ENCODE data around the gene SREBF1. TPM values are rescaled to one million over a fixed set of nuclear protein-coding genes. Genes with fewer than 3 reads are reported as not detected.

The SREBF1 gene
- total RNA-seq, 1 donor from 2014 or later, result 187 TPM

GRCh38 chr17:17847118-17847689, 10.4 kb upstream of the SREBF1 start:
- TF ChIP-seq CTCF (IDR thresholded peaks at IDR 0.05; ENCODE audit: unreplicated experiment), result no peak
- H3K4me1 Mint-ChIP-seq, result peaks cover 21% of the 10 kb centered on the region
- no peaks in the 10 kb centered on the region for H3K27me3 Mint-ChIP-seq (ENCODE audit: low read depth)
- H3K36me3 Mint-ChIP-seq, result peaks cover 5% of the 10 kb centered on the region
- no peak overlapping the region for H3K4me3 Mint-ChIP-seq
- no peak for DNase-seq (ENCODE audit: low spot score in 2 of 2, unreplicated experiment in 2 of 2)
- no peak overlapping the region for H3K27ac Mint-ChIP-seq
- H3K9me3 Mint-ChIP-seq, result no peaks in the 10 kb centered on the region

DNA sequence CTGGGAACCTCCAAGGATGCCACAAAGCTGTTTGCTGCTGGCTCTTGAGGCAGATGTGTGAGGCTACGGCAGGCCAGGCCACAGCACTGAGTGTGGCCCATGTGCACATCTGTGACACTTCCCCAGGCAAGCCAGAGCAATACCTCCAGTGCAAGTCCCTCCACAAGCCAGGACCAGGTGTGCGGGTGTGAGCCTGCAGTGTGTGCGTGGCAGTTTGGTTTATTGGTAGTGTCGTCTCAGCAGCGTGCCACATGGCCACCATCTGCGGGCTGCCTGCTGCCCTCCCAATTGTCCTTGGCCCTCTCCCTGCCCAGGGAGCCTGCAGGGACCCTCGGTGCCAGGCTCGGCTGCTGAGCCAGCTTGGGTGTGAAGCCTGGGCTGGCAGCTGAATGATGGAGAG, 9.9 kb upstream of the SREBF1 start:
- Mint-ChIP-seq H3K27me3 (ENCODE audit: low read depth) (no peaks in the 10 kb centered on the region), H3K9me3 (no peaks in the 10 kb centered on the region), H3K4me3 (no peak overlapping the region), H3K4me1 (peaks cover 18% of the 10 kb centered on the region), H3K27ac (no peak overlapping the region), H3K36me3 (peaks cover 5% of the 10 kb centered on the region)
- no peak for DNase-seq (ENCODE audit: low spot score in 2 of 2, unreplicated experiment in 2 of 2)
- TF ChIP-seq CTCF (IDR thresholded peaks at IDR 0.05; ENCODE audit: unreplicated experiment), result no peak

GRCh38 chr17:17846003-17846402, 9.2 kb upstream of the SREBF1 start:
- Mint-ChIP-seq H3K4me1 (peaks cover 14% of the 10 kb centered on the region), H3K27ac (no peak overlapping the region), H3K36me3 (peaks cover 5% of the 10 kb centered on the region), H3K27me3 (ENCODE audit: low read depth) (no peaks in the 10 kb centered on the region), H3K9me3 (no peaks in the 10 kb centered on the region), H3K4me3 (no peak overlapping the region)
- TF ChIP-seq CTCF (IDR thresholded peaks at IDR 0.05; ENCODE audit: unreplicated experiment), result no peak
- DNase-seq (ENCODE audit: low spot score in 2 of 2, unreplicated experiment in 2 of 2), result no peak

GRCh38 chr17:17845046-17845775, 8.4 kb upstream of the SREBF1 start:
- Mint-ChIP-seq H3K9me3 (no peaks in the 10 kb centered on the region), H3K4me3 (no peak overlapping the region), H3K4me1 (peaks cover 10% of the 10 kb centered on the region), H3K27me3 (ENCODE audit: low read depth) (no peaks in the 10 kb centered on the region), H3K36me3 (no peaks in the 10 kb centered on the region), H3K27ac (no peak overlapping the region)
- TF ChIP-seq CTCF (IDR thresholded peaks at IDR 0.05; ENCODE audit: unreplicated experiment), result no peak
- no peak for DNase-seq (ENCODE audit: low spot score in 2 of 2, unreplicated experiment in 2 of 2)

DNA sequence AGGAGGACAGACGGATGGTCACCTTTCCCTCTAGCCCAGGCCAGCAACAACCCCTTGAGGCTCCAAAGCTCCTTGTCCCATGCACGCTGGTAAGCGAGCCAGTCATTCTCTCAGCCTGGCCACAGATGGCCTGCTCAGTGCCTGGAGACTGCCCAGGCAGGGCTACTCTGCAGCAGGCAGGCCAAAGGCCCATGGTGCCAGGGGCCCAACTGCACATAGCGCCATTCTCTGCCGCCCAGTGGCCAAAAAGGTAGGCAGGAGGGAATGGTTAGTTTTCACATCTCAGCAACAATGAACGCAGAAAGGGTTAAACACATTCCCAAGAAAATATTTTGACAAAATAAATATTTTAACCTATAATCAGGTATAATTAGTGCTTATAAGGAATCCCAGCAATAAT, 7.7 kb upstream of the SREBF1 start:
- no peak overlapping the region for H3K4me3 Mint-ChIP-seq
- TF ChIP-seq CTCF (IDR thresholded peaks at IDR 0.05; ENCODE audit: unreplicated experiment), result no peak
- no peaks in the 10 kb centered on the region for H3K9me3 Mint-ChIP-seq
- H3K27me3 Mint-ChIP-seq (ENCODE audit: low read depth), result no peaks in the 10 kb centered on the region
- DNase-seq (ENCODE audit: low spot score in 2 of 2, unreplicated experiment in 2 of 2), result no peak
- peaks cover 12% of the 10 kb centered on the region for H3K4me1 Mint-ChIP-seq
- H3K27ac Mint-ChIP-seq, result peak overlapping the region; percentile 2
- H3K36me3 Mint-ChIP-seq, result no peaks in the 10 kb centered on the region
